ENCODE data around the gene RIN1. TPM values are rescaled to one million over a fixed set of nuclear protein-coding genes. Genes with fewer than 3 reads are reported as not detected.

RIN1 gene
- total RNA-seq, 1 donor from 2014 or later = 1.3 TPM

DNA sequence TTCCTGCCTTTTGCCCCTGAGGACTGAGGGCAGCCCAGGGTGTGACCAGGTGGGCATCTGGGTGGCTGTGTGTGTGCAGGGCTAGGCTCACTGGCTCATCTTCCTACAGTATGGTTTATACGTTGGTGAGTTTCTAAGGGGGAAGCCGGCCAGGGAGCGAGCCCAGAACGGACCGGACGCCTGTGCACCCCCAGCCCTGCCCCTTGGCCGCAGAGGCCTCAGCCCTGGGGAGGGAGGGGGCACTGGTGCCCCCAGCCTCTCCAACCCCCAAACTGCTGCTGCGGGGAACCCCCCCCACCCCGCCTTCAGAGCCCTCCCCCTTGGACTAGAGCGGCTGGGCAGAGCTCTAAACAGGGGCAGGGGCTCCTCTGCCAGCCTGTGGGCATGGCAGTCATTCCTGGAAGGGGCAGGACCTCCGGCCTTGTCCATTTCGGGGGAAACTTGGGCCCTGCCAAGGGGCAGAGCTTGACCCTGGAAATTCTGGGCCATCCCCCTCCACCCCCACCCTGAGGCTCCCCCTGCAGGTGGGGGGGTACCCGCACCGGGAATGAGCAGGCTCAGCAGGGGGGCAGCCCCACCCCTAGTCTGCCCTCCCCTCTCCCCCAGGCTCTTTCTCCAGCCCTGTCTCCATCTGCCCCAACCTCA, 52.7 kb downstream of the RIN1 start:
- intact Hi-C loops (cut with micrococcal nuclease) = loop anchor here (10.0 kb wide), 1 partner anchor 569 kb away; the partner anchor contains the start of gene KAT5

DNA sequence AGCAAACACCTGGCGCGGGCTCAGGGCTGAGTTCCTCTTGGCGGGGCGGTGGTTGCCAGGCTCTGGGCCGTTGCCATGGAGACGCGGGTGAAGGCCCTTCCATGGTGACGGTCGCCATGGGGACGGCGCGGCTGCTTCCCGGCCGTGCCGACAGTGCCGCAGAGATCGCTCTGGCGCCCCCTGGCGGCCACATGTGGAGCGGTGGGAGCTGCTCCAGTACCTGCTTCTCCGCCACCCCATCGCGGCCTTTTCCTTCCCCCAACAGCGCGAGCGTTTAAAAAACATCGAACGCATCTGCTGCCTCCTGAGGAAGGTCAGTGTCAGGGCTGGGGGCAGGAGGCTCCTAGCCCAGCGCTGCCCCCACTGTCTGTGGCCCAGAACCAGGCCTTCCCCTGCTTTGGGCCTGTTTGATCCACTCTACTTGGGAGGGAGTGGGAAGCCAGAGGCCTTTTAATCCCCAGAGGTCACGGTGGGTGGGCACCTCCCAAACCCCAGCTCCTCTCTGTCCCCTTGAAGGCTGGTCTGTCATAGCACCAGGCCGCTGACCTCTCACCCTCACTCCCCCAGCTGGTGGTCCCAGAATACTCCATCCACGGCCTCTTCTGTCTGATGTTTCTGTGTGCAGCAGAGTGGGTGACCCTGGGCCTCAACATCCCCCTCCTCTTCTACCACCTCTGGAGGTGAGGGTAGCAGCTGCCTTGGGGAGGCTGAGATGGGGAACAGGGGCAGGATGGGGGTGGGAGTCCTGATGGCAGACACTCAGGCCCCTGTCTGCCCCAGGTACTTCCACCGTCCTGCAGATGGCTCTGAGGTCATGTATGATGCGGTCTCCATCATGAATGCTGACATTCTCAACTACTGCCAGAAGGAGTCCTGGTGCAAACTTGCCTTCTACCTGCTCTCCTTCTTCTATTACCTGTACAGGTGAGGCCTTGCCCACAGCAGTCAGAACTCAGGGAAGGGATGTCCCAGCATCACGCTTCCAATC, 53.5 kb downstream of the RIN1 start:
- intact Hi-C loops (cut with micrococcal nuclease) = loop anchor here (1.0 to 10.0 kb wide), 3 partner anchors 14 to 568 kb away; partner anchors contain the start of genes KAT5 and RAB1B

Other genes starting within 250 kb of the RIN1 start
- 42.3 and 42.5 TPM in 2 replicates for gene KLC2, start 78.7 kb downstream of the RIN1 start, total RNA-seq
- 156 and 159 TPM in 2 replicates for gene RAB1B, start 67.8 kb downstream of the RIN1 start, total RNA-seq
- gene CNIH2, start 58.3 kb downstream of the RIN1 start, total RNA-seq = 1.5 and 1.6 TPM in 2 replicates
- 45.4 and 53.0 TPM in 2 replicates for gene YIF1A, start 47.3 kb downstream of the RIN1 start, total RNA-seq
- gene TMEM151A, start 44.5 kb downstream of the RIN1 start, total RNA-seq = not detected in 2 replicates
- 0.09 and 0.18 TPM in 2 replicates for gene CD248, start 19.4 kb downstream of the RIN1 start, total RNA-seq
- 42.5 and 44.9 TPM in 2 replicates for gene BRMS1, start 8.7 kb upstream of the RIN1 start, total RNA-seq
- gene B4GAT1, start 11.2 kb upstream of the RIN1 start, total RNA-seq = 7.0 and 7.3 TPM in 2 replicates
- gene SLC29A2, start 35.3 kb upstream of the RIN1 start, total RNA-seq = 8.0 and 8.1 TPM in 2 replicates
- gene NPAS4, start 84.6 kb upstream of the RIN1 start, total RNA-seq = 0.27 and 0.61 TPM in 2 replicates
- 82.4 and 87.6 TPM in 2 replicates for gene MRPL11, start 102.4 kb upstream of the RIN1 start, total RNA-seq
- gene PELI3, start 130.5 kb upstream of the RIN1 start, total RNA-seq = 8.3 and 8.8 TPM in 2 replicates
- gene DPP3, start 144.0 kb upstream of the RIN1 start, total RNA-seq = 87.0 and 89.6 TPM in 2 replicates
- gene BBS1, start 174.2 kb upstream of the RIN1 start, total RNA-seq = 14.9 and 18.2 TPM in 2 replicates
- 12.5 and 13.6 TPM in 2 replicates for gene ZDHHC24, start 209.6 kb upstream of the RIN1 start, total RNA-seq
- gene ACTN3, start 210.5 kb upstream of the RIN1 start, total RNA-seq = 0.05 TPM in 2 replicates
- gene CTSF, start 232.2 kb upstream of the RIN1 start, total RNA-seq = 0.77 and 1.4 TPM in 2 replicates

All from T-helper 2 cell treated with Interferon-gamma antibody and Interleukin-4, amounts not matched to agents 100 ng/mL and 5 ng/mL, for 36 hours (primary cell).